GM12801 (cell line): Measurements from ENCODE around the gene PDE4B.

Source experiments
- TF ChIP-seq, protein P1 (sequence below): IDR thresholded peaks from one replicate; pipeline ENCODE4 v1.5.1; 2011; ENCODE audit warnings: control low read depth; ENCODE audit not compliant: insufficient read length; ENCODE audit errors: extremely low read depth

PDE4B gene

DNA sequence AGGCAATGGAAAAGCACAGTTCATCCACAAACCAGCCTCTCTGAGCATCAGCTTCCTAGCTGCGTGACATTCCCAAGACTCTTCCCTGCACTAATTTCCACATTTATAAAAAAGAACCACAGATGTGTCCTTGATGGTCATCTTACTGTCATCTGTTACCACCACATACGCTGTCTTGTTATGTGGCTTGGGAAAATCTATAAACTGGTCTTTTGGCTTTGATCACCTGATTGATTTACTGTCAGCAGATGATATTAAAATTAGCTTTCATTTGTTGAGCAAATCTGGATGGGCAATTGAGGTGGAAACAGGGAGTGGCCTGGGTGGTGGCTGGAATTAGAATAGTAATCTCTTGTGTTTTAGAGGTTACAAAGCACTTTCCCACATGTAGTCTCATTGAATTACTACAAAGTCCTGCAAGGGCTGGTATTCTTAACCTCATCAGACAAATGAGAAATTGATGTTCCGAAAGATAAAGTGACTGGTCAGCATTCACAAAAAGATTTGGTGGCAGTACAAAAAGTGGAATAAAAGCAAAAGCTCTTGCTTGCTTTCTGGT, 509.6 kb downstream of the PDE4B start:
- TF ChIP-seq, protein P1, sequence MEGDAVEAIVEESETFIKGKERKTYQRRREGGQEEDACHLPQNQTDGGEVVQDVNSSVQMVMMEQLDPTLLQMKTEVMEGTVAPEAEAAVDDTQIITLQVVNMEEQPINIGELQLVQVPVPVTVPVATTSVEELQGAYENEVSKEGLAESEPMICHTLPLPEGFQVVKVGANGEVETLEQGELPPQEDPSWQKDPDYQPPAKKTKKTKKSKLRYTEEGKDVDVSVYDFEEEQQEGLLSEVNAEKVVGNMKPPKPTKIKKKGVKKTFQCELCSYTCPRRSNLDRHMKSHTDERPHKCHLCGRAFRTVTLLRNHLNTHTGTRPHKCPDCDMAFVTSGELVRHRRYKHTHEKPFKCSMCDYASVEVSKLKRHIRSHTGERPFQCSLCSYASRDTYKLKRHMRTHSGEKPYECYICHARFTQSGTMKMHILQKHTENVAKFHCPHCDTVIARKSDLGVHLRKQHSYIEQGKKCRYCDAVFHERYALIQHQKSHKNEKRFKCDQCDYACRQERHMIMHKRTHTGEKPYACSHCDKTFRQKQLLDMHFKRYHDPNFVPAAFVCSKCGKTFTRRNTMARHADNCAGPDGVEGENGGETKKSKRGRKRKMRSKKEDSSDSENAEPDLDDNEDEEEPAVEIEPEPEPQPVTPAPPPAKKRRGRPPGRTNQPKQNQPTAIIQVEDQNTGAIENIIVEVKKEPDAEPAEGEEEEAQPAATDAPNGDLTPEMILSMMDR = no peak

DNA sequence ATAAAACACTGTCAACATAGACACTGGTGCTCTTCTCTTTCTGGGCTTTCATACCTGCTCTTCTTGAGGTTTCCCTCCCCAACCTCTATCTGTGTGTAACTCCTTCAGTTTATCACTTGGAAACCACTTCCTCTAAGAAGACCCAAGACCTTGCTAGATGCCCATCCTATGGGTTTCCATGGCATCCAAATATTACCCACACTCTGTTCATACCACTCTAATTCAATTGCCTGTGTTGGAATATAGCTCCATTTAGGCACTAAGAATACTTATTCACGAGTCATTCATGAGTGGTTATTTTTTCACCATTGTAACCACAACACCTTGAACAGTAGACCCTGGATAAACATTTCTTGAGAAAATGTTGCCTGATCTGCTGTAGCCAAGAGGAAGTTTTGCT, 510.1 kb downstream of the PDE4B start:
- TF ChIP-seq, protein P1 = no peak

DNA sequence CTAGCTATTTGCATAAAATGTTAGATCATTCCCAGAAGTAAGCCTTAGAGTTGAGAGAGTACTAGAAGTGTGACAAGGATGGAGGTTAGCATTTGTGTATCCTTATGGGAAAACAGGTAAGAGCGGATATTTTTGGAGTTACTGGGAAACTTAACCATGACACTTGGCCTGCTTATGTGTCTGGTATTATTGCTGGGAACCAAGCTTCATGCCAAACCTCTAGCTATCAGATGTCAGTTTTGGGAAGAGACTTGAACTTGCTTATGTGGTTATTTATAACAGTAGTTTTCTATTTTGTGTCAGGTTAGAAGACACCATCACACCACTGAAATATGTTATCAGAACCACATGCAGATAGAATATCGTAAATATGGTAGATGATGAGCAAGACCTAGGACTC, 511.0 kb downstream of the PDE4B start:
- TF ChIP-seq, protein P1 = no peak

DNA sequence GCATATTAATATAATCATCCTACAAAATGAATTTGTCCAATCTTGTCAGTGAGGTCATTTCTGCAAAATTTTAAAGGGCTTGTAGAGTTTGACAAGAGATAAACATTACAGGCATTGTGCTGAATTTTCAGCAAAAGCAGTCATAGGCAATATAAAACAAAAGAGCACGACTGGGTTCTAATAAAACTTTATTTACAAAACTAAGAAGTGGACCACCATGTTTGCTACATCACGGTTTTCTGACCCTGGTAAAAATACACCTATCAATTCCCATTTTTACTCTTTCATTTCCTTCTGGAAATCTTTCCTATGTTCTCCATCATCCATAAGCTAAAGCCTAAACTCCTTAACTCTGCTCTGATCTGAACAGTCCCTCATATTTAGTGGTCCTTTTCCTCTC, 511.4 kb downstream of the PDE4B start:
- TF ChIP-seq, protein P1 = no peak

DNA sequence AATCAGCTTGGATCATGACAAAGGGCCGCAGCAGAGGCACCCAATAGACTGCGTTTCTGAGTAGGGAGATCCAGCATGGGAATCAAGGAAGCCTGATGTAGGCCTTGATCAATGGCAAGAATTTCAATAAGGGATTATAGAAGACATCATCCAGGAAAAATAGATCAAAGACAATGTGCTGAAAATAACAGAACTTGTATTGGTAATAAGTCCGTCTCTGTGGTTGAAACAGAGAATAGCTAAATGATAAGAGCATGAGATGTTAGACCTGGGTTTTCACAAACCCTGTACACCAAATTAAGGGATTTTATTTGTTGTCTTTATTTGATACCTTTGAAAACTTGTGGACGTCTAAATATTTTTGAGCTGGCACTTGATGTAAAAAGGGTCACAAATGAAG, 513.2 kb downstream of the PDE4B start:
- TF ChIP-seq, protein P1 = no peak

DNA sequence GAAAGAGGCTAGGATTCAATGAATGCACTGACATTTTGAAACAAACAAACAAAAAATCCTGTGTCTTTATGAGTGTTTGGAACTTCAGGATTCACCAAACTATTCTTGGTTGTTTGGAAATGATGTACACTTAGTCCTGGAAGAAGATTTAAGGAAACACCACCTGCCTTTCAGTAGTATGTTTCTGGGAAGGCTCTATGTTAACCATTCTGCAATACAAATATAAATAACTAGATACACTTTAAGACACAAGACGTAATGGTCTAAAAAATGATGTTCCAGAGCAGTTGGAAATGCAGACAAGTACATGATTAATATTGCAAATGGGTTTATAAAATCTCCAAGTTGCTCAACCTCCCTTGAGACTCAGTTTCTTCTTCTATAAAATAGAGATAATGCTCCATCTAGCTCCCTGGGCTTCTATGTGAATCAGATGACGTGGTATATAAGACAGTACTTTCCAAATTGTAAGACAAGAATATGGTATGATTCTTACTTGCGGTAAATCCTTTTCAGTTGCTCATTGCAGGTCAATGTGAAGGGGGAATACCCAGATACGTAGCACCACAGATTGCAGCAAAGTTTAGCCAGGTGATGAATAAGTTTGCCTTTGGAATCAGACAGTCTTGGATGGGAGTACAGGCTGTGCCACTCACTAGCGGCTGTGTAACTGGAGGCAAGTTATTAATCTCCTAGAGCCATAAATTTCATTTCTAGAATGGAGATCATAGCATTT, 516.5 kb downstream of the PDE4B start:
- TF ChIP-seq, protein P1 = no peak

DNA sequence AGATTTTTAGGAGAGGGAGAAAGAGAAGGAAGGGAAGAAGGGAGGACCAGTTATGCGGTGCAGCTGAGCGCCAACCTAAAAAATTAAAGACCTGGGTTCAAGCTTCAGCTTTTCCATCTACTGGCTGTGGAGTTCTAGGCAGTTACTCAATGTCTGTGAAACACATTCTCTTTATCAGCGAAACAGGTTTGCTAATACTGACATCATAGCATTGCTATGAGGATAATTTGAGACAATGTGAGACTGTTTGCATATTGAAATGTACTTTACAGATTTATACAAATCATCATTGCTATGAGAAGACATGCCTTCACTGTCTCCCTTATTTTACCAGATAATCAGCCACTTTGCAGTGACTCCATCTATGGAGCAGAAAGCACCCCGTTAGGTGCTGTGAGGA, 518.4 kb downstream of the PDE4B start:
- TF ChIP-seq, protein P1 = no peak
